WTC11 (cell line): ENCODE measurements around the gene SNCA. TPM values are rescaled to one million over a fixed set of nuclear protein-coding genes. Genes with fewer than 3 reads are reported as not detected.

Source experiments
- ATAC-seq: fragments of 200-7000 bp; cut with Tn5 transposase; 2 replicates; pipeline ENCODE4 v1.10.0; 2021; ENCODE audit warnings: mild to moderate bottlenecking, moderate library complexity
- CTCF ChIA-PET: fragments of 300-600 bp; sonication (Branson Sonifier 250); formaldehyde crosslinking; loops from one replicate; lab custom pipeline; 2021; ENCODE audit warnings: antibody characterized with exemption; lab: Charles Lee
- POLR2A ChIA-PET: fragments of 350-600 bp; sonication (Branson Sonifier 250); formaldehyde crosslinking; loops from one replicate; lab custom pipeline; 2021; ENCODE audit warnings: antibody characterized with exemption; lab: Charles Lee
- DNase-seq: peaks from one replicate; pipeline ENCODE4 v3.0.0; 2021; ENCODE audit warnings: low spot score
- H3K27ac Mint-ChIP-seq: 2 replicates; pipeline ENCODE4 v1.8.0; 2021; ENCODE audit warnings: mixed read lengths
- H3K27me3 Mint-ChIP-seq: 2 replicates; pipeline ENCODE4 v1.8.0; 2021; ENCODE audit warnings: low read depth, mild to moderate bottlenecking, moderate library complexity, mixed read lengths
- H3K36me3 Mint-ChIP-seq: 2 replicates; pipeline ENCODE4 v1.8.0; 2021; ENCODE audit warnings: mixed read lengths
- H3K4me1 Mint-ChIP-seq: 2 replicates; pipeline ENCODE4 v1.8.0; 2022; ENCODE audit warnings: mixed read lengths
- H3K4me3 Mint-ChIP-seq: 2 replicates; pipeline ENCODE4 v1.8.0; 2021; ENCODE audit warnings: mild to moderate bottlenecking, moderate library complexity, mixed read lengths
- H3K9me3 Mint-ChIP-seq: 2 replicates; pipeline ENCODE4 v1.8.0; 2021; ENCODE audit warnings: mixed read lengths
- ATF1 ChIP-seq: sonication (generic); formaldehyde crosslinking; IDR thresholded peaks from 2 replicates; pipeline ENCODE4 v1.8.1; 2023; ENCODE audit warnings: mild to moderate bottlenecking, moderate library complexity, missing genetic modification reagents
- ATF6 ChIP-seq: sonication (generic); formaldehyde crosslinking; IDR thresholded peaks from 2 replicates; pipeline ENCODE4 v1.8.1; 2023; ENCODE audit warnings: mild to moderate bottlenecking, missing genetic modification reagents
- E2F5 ChIP-seq: sonication (generic); formaldehyde crosslinking; IDR thresholded peaks from 2 replicates; pipeline ENCODE4 v1.8.1; 2022; ENCODE audit warnings: mild to moderate bottlenecking, moderate library complexity, missing genetic modification reagents
- FOXP1 ChIP-seq: sonication (generic); formaldehyde crosslinking; IDR thresholded peaks from 2 replicates; pipeline ENCODE4 v1.8.0; 2022; ENCODE audit warnings: missing genetic modification reagents, mild to moderate bottlenecking, moderate library complexity, borderline replicate concordance
- IRF1 ChIP-seq: sonication (generic); formaldehyde crosslinking; IDR thresholded peaks from 2 replicates; pipeline ENCODE4 v1.8.0; 2023; ENCODE audit warnings: missing genetic modification reagents
- IRF2 ChIP-seq: sonication (generic); formaldehyde crosslinking; IDR thresholded peaks from 2 replicates; pipeline ENCODE4 v1.8.0; 2022; ENCODE audit warnings: low read depth, missing genetic modification reagents, borderline replicate concordance
- MYBL2 ChIP-seq: sonication (generic); formaldehyde crosslinking; IDR thresholded peaks from 2 replicates; pipeline ENCODE4 v1.8.1; 2023; ENCODE audit warnings: mild to moderate bottlenecking, moderate library complexity, missing genetic modification reagents
- NFATC4 ChIP-seq: fragments of 250-450 bp; sonication (Bioruptor Pico); IDR thresholded peaks from 2 replicates; pipeline ENCODE4 v1.9.0; 2021; ENCODE audit warnings: mild to moderate bottlenecking
- NR1H2 ChIP-seq: sonication (generic); formaldehyde crosslinking; IDR thresholded peaks from 2 replicates; pipeline ENCODE4 v1.9.0; 2021; ENCODE audit warnings: mild to moderate bottlenecking, moderate library complexity, missing genetic modification reagents
- NR2C2 ChIP-seq: sonication (generic); formaldehyde crosslinking; IDR thresholded peaks from 2 replicates; pipeline ENCODE4 v1.8.0; 2022; ENCODE audit warnings: mild to moderate bottlenecking, missing genetic modification reagents
- PREB ChIP-seq: sonication (generic); formaldehyde crosslinking; IDR thresholded peaks from 2 replicates; pipeline ENCODE4 v1.8.1; 2022; ENCODE audit warnings: mild to moderate bottlenecking, missing genetic modification reagents, moderate library complexity, borderline replicate concordance
- RELA ChIP-seq: sonication (generic); formaldehyde crosslinking; IDR thresholded peaks from 2 replicates; pipeline ENCODE4 v1.8.1; 2022; ENCODE audit warnings: missing genetic modification reagents, mild to moderate bottlenecking, borderline replicate concordance
- RORB ChIP-seq: fragments of 250-450 bp; sonication (Bioruptor Pico); IDR thresholded peaks from 2 replicates; pipeline ENCODE4 v1.9.0; 2021; ENCODE audit warnings: mild to moderate bottlenecking
- SP1 ChIP-seq: sonication (generic); formaldehyde crosslinking; conservative IDR thresholded peaks from 2 replicates; pipeline ENCODE4 v1.8.1; 2022; ENCODE audit warnings: missing genetic modification reagents
- TEAD4 ChIP-seq: sonication (generic); formaldehyde crosslinking; IDR thresholded peaks from 2 replicates; pipeline ENCODE4 v1.8.0; 2022; ENCODE audit warnings: mild to moderate bottlenecking, missing genetic modification reagents
- USF2 ChIP-seq: sonication (generic); formaldehyde crosslinking; IDR thresholded peaks from 2 replicates; pipeline ENCODE4 v1.8.1; 2023; ENCODE audit warnings: mild to moderate bottlenecking, missing genetic modification reagents, moderate library complexity
- ZMAT4 ChIP-seq: fragments of 250-450 bp; sonication (Bioruptor Pico); IDR thresholded peaks from 2 replicates; pipeline ENCODE4 v1.9.0; 2021; ENCODE audit warnings: mild to moderate bottlenecking
- ZNF121 ChIP-seq: sonication (generic); formaldehyde crosslinking; IDR thresholded peaks from 2 replicates; pipeline ENCODE4 v1.8.0; 2023; ENCODE audit warnings: missing genetic modification reagents
- ZNF138 ChIP-seq: sonication (generic); formaldehyde crosslinking; conservative IDR thresholded peaks from 2 replicates; pipeline ENCODE4 v1.8.1; 2022; ENCODE audit warnings: mild to moderate bottlenecking, moderate library complexity, missing genetic modification reagents
- ZNF263 ChIP-seq: sonication (generic); formaldehyde crosslinking; IDR thresholded peaks from 2 replicates; pipeline ENCODE4 v1.8.1; 2022; ENCODE audit warnings: low read depth, mild to moderate bottlenecking, moderate library complexity, missing genetic modification reagents
- ZNF317 ChIP-seq: sonication (generic); formaldehyde crosslinking; IDR thresholded peaks from 2 replicates; pipeline ENCODE4 v1.8.1; 2023; ENCODE audit warnings: low read depth, mild to moderate bottlenecking, moderate library complexity, missing genetic modification reagents, borderline replicate concordance
- ZNF416 ChIP-seq: fragments of 250-450 bp; sonication (Bioruptor Pico); IDR thresholded peaks from 2 replicates; pipeline ENCODE4 v1.9.0; 2021; ENCODE audit warnings: mild to moderate bottlenecking, inconsistent platforms
- ZNF423 ChIP-seq: fragments of 250-450 bp; sonication (Bioruptor Pico); IDR thresholded peaks from 2 replicates; pipeline ENCODE4 v2.1.2; 2022; ENCODE audit warnings: mild to moderate bottlenecking, moderate library complexity
- total RNA-seq: library from RNA; stranded (reverse); gene quantifications from 3 replicates; pipeline ENCODE4 v1.2.3, GENCODE V29; 2021

SNCA gene
- total RNA-seq, 1 experiment from 2014 or later: 15.0 TPM

- ChIA-PET POLR2A (no interaction called here), CTCF (no interaction called here)
- no peak overlapping the region for H3K4me3 Mint-ChIP-seq
- TF ChIP-seq FOXP1: no peak
- H3K4me1 Mint-ChIP-seq: peaks cover 6% of the 10 kb centered on the region
- DNase-seq (no peak), ATAC-seq (no peak)
- H3K36me3 Mint-ChIP-seq: no peaks in the 10 kb centered on the region
- no peak overlapping the region for H3K27ac Mint-ChIP-seq
- H3K27me3 Mint-ChIP-seq: no peaks in the 10 kb centered on the region
- peaks cover 6% of the 10 kb centered on the region for H3K9me3 Mint-ChIP-seq
These were observed 52.2 kb downstream of the SNCA start for GRCh38 chr4:89784686-89785231.

- Mint-ChIP-seq H3K4me1 (peaks cover 6% of the 10 kb centered on the region), H3K27me3 (no peaks in the 10 kb centered on the region), H3K27ac (no peak overlapping the region)
- DNase-seq (no peak), ATAC-seq (no peak)
- TF ChIP-seq SP1 (CRISPR knock-in tag) (no peak), ZMAT4 (CRISPR knock-in tag) (no peak), ZNF138 (no peak), IRF1 (CRISPR knock-in tag) (no peak), ZNF263 (no peak), NR1H2 (CRISPR knock-in tag) (no peak), NFATC4 (CRISPR knock-in tag) (no peak), ATF1 (CRISPR knock-in tag) (no peak), USF2 (no peak), TEAD4 (CRISPR knock-in tag) (no peak), ZNF121 (CRISPR knock-in tag) (no peak), RELA (CRISPR knock-in tag) (no peak), ZNF423 (CRISPR knock-in tag) (no peak), ZNF317 (CRISPR knock-in tag) (no peak), ZNF416 (CRISPR knock-in tag) (no peak), RORB (no peak)
- TF ChIP-seq, all 79 proteins: peak for 0
- Mint-ChIP-seq H3K4me3 (no peak overlapping the region), H3K9me3 (peaks cover 37% of the 10 kb centered on the region), H3K36me3 (peaks cover 14% of the 10 kb centered on the region)
- POLR2A ChIA-PET: no interaction called here
- CTCF ChIA-PET: no interaction called here
These were observed 55.6 kb downstream of the SNCA start for GRCh38 chr4:89781321-89781720.

GRCh38 chr4:89773805-89774204, 63.2 kb downstream of the SNCA start:
- peaks cover 8% of the 10 kb centered on the region for H3K36me3 Mint-ChIP-seq
- H3K4me1 Mint-ChIP-seq: no peaks in the 10 kb centered on the region
- TF ChIP-seq PREB (CRISPR knock-in tag) (no peak), IRF2 (CRISPR knock-in tag) (no peak), MYBL2 (CRISPR knock-in tag) (no peak), ATF6 (CRISPR knock-in tag) (no peak), E2F5 (CRISPR knock-in tag) (no peak), NR2C2 (CRISPR knock-in tag) (no peak)
- CTCF ChIA-PET: no interaction called here
- no peak overlapping the region for H3K27ac Mint-ChIP-seq
- H3K4me3 Mint-ChIP-seq: no peak overlapping the region
- peaks cover 37% of the 10 kb centered on the region for H3K9me3 Mint-ChIP-seq
- POLR2A ChIA-PET: no interaction called here
- DNase-seq: no peak
- H3K27me3 Mint-ChIP-seq: no peaks in the 10 kb centered on the region
- ATAC-seq: no peak
